Lower leg skin (tissue), 3 donors: ENCODE results near the gene ABCA1.

Source experiments
- POLR2A ChIP-seq, 2 donors: fragments of 450-650 bp; IDR thresholded peaks; one replicate each; pipeline ENCODE4 v1.6.1; 2016 to 2017; ENCODE audit warnings: antibody characterized with exemption in 2 of 2, mild to moderate bottlenecking in 1 of 2, moderate library complexity in 1 of 2
- TF ChIP-seq, protein P1 (sequence below), 3 donors: fragments of 450-650 bp; IDR thresholded peaks; one replicate each; pipeline ENCODE4 v1.5.1; 2016; ENCODE audit warnings: antibody characterized with exemption in 3 of 3, mild to moderate bottlenecking in 3 of 3, moderate library complexity in 2 of 3

DNA sequence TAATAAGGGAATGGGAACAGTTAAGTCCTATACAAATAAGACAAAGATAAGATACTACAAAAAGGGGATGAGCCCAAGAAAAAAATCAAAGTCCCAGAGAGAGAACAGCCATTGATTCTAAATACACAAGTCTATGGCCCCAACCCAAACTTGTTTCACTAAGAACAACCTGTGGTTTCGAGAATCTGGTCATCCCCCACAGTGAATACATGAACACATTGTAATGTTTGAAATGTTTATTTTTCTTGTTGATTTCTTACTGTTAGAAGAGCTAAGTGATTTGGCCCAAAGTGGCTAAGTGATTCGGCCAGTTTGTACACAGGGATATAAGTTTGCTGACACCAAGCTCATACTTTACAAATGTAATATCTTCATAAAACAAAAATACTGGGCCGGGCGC lies 3.3 kb upstream of the ABCA1 start:
- TF ChIP-seq, protein P1, sequence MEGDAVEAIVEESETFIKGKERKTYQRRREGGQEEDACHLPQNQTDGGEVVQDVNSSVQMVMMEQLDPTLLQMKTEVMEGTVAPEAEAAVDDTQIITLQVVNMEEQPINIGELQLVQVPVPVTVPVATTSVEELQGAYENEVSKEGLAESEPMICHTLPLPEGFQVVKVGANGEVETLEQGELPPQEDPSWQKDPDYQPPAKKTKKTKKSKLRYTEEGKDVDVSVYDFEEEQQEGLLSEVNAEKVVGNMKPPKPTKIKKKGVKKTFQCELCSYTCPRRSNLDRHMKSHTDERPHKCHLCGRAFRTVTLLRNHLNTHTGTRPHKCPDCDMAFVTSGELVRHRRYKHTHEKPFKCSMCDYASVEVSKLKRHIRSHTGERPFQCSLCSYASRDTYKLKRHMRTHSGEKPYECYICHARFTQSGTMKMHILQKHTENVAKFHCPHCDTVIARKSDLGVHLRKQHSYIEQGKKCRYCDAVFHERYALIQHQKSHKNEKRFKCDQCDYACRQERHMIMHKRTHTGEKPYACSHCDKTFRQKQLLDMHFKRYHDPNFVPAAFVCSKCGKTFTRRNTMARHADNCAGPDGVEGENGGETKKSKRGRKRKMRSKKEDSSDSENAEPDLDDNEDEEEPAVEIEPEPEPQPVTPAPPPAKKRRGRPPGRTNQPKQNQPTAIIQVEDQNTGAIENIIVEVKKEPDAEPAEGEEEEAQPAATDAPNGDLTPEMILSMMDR (IDR thresholded peaks at IDR 0.05): no peak
- no peak for TF ChIP-seq POLR2A (IDR thresholded peaks at IDR 0.05)
